Measurements from ENCODE around the gene PYROXD2.
"Not testable (repeated sequence)": the region's sequence is repeated elsewhere in the genome, so short reads cannot be mapped to it uniquely, and the experiment has no call there.

The PYROXD2 gene

GRCh38 chr10:98366062-98366530 is 48.9 kb downstream of the PYROXD2 start:
- no peak for DNase-seq (ENCODE audit: low read depth in 2 of 2)

GRCh38 chr10:98365406-98366061 is 49.4 kb downstream of the PYROXD2 start:
- no peak for DNase-seq (ENCODE audit: low read depth in 2 of 2)

- DNase-seq (ENCODE audit: low read depth in 2 of 2) = no peak
These were observed 50.4 kb downstream of the PYROXD2 start for GRCh38 chr10:98364432-98365102.

GRCh38 chr10:98363220-98363619 is 51.8 kb downstream of the PYROXD2 start:
- no peak for DNase-seq (ENCODE audit: low read depth in 2 of 2)

- peak; percentile 92 for DNase-seq (ENCODE audit: low read depth in 2 of 2)
These were observed 53.6 kb downstream of the PYROXD2 start for GRCh38 chr10:98361131-98362025.

- peak; percentile 89 to 91 for DNase-seq (ENCODE audit: low read depth in 2 of 2)
These were observed 57.7 kb downstream of the PYROXD2 start for GRCh38 chr10:98357194-98357822.

DNA sequence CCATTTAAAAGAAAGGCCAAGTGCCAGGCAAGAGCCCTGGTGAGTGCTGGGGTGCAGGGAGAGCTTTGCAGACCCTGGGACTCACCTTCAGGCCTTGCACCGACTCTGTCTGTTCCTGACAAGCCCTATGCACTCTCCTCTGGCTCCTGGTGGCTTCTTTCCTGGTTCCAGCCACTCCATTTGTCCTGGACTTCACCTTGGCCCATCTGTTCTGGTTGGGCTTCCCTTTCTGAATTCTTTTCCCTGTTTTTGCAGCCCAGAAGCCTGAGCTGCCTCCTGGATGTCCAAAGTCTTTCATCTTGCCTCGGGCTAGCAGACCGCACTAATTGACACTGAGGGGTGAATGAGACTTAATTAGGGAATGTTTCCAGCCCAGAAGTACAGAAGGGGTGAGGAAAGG is 60.5 kb downstream of the PYROXD2 start:
- no peak for DNase-seq (ENCODE audit: low read depth in 2 of 2)

- DNase-seq (ENCODE audit: low read depth in 2 of 2) = no peak
These were observed 61.8 kb downstream of the PYROXD2 start for GRCh38 chr10:98353170-98353569.

GRCh38 chr10:98351831-98352402 is 63.1 kb downstream of the PYROXD2 start:
- DNase-seq (ENCODE audit: low read depth in 2 of 2) = no peak

- peak; percentile 100 for DNase-seq (ENCODE audit: low read depth in 2 of 2)
These were observed 65.5 kb downstream of the PYROXD2 start for GRCh38 chr10:98349508-98349922.

DNA sequence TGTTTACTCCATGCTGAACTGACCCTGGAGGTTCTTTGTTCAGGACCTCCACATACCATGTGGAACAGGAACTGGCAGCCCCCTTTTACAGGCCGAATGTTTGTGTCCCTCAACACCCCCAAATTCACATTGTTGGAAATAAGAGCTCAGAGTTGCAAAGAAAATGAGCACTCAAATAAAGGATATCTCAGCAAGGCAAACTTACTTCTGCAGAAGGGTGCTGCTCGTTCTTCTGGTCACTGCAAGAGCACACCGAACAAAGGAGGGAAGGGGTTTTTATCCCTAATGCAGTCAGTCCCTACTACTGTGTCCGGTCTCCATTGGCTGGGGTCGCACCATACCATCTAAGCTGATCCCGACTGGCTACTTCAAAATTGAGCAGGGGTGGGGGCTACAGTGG is 68.1 kb downstream of the PYROXD2 start:
- DNase-seq (ENCODE audit: low read depth in 2 of 2) = no peak

GRCh38 chr10:98344589-98345038 is 70.4 kb downstream of the PYROXD2 start:
- peak; percentile 80 for DNase-seq (ENCODE audit: low read depth in 2 of 2)

DNA sequence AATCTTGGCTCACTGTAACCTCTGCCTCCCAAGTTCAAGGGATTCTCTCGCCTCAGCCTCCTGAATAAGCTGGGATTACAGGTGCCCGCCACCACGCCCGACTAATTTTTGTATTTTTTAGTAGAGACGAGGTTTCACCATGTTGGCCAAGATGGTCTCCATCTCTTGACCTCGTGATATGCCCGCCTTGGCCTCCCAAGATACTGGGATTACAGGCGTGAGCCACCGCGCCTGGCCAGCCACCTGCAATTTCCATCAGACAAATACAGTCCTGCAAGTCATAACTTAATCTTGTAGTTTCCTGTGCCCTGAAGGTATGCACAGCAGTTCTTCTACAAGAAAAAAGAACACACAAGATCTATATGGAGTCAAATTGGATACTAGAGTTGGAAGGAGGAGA is 73.3 kb downstream of the PYROXD2 start:
- DNase-seq (ENCODE audit: low read depth in 2 of 2) = not testable (repeated sequence)

DNA sequence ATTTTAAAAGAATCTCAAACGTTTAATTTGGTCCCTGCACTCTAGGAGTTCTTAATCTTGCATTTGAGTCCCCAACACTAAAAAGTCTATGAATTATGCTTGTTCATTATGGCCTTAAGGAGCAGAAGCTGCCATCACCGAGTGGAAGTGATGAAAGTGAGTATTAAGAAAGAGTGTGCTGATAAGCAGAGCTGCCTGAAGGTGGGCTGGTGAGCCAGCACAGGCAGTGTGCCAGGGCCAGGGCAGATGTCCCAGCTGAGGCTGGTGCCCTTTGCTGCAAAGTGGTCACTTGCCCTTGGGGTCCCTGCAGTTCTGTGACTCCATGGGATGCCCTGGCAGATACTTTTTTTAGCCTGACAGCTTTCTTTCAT is 74.1 kb downstream of the PYROXD2 start:
- no peak for DNase-seq (ENCODE audit: low read depth in 2 of 2)

DNA sequence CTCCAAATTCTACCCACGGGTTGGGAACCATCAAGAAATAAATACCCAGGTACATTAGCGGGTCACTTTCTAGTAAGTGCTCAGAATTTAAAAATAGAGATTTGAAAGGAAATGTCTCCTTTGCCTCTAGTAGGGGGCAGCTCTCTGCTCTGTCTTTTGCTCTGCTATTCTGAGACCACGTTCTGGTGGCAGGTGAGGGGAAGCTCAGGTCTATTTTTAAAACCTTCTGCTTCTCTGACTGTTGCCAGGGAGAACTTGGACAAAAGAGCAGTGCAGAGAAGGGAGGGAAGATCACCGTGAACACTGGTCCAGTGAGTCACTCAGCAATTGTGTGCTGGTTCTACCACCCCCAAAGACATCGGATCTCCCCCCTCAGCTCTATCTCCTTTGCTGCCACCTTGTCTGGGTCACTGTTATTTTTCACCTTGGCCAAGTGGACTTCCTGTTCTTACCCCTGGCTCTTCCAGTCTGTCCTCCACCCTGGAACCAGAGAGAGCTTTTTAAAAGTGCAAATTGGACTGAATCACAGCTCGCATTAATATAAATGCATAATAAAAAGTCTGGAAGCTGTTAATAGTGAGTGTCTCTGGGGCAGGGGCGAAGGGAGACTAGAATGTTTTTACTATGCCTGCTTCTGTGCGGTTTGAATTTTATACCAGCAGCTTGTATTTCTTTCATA is 74.6 kb downstream of the PYROXD2 start:
- no peak for DNase-seq (ENCODE audit: low read depth in 2 of 2)

DNA sequence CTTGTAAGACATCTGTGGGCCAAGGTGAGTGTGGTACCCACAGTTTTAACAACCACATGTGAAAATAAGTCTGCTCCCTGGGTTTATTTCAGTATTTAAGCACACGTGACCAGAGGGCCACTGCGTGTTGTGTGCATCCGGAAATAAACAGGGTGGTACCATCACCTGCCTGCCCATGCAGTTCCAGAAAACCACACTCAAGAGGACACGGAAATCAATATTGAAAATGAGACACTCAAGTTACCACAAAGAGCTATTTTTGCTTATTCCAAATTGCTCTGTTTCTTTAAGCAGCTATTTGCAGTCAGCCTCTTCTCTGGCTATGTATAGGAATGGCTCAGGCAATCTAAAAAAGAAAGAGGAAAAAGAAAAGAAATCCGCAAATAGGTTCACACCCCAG is 75.2 kb downstream of the PYROXD2 start:
- no peak for DNase-seq (ENCODE audit: low read depth in 2 of 2)

GRCh38 chr10:98338896-98339295 is 76.1 kb downstream of the PYROXD2 start:
- no peak for DNase-seq (ENCODE audit: low read depth in 2 of 2)

DNA sequence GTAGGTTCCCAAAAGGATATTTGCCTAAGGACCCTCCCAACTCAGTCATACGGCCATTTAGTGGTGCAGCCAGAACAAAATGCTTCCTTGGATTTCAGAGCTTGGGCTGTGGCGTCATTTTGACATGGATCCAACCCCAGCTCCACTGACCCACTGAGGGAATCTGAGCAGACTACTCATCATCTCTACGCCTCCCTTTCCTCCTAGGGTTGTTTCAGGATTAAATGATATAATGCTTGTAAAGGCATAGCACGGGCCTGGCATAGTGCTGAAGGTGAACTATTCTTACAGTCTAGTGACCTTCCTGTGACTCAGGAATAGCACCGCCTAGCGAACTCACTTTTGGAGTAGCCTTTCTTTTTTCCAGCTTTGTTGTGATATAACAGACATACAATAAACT is 76.7 kb downstream of the PYROXD2 start:
- DNase-seq (ENCODE audit: low read depth in 2 of 2) = no peak

- no peak for DNase-seq (ENCODE audit: low read depth in 2 of 2)
These were observed 77.5 kb downstream of the PYROXD2 start for GRCh38 chr10:98337484-98337883.
